GM21515 (cell line): ENCODE data around the gene ROBO3.

Experiments
- ATAC-seq: cut with Tn5 transposase; IDR thresholded peaks from one replicate; pipeline ENCODE4 v1.9.1; 2021; ENCODE audit not compliant: unreplicated experiment

The ROBO3 gene

GRCh38 chr11:124865181-124865901, at the start of gene ROBO3:
Gene ROBO3, plus strand, starts transcription at chr11:124865432. Its CDS starts 146 bp downstream, at chr11:124865578.
- ATAC-seq = no peak

- no peak for ATAC-seq
Measured at GRCh38 chr11:124817036-124817435, 48.2 kb upstream of the ROBO3 start.

DNA sequence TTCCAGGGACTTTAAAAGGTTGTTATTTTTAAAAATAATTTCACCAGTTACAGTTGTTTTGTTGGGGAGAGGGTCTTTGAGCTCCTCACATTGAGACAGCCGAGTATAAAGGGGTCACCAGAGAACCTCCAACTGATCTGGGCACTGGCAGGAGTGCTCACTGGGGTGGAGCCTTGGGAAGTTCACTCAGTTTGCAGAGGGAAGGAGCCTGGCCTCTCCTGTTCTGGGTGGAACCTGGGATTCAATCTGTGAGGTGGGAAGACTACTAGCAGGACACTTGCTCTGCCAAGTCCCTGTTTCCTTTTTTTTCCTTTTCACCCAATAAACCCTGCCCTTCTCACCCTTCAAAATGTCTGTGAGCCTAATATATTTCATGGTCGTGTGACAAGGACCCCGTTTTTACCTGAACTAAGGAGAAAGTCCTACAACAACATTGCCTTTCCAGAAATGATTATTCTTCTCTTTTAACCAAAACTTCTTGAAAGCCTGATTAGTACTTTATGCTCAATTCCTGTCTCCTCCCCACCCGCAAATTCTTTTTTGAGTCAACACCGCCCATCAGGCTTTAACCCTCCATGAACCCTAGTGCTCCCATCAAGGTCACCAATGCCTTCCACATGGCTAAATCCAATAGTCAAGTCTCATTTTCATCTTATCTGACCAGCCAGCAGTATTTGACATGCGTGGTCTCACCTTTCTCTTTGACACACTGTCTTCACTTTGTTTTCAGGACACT, 43.1 kb upstream of the ROBO3 start:
- no peak for ATAC-seq

- no peak for ATAC-seq
Measured at GRCh38 chr11:124823512-124824376, 41.5 kb upstream of the ROBO3 start.

GRCh38 chr11:124825876-124826275, 39.4 kb upstream of the ROBO3 start:
- no peak for ATAC-seq

DNA sequence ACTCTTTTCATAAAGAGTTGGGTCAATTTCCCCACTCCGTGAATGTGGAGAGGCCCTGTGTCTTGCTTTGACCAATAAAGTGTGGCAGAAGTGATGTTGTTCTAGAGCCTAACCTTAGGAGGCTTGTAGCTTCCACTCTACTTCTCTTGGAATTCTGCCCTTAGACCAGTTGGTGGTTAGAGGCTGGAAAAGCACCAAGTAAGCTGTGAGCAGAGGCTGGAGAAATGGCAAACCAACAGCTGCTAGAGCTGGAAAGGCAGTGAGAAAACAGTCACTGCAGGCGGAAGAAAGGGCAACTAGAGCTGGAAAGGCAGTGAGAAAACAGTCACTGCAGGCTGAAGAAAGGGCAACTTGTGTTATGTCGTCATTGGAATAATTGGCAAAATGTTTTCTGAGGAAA, 35.2 kb upstream of the ROBO3 start:
- no peak for ATAC-seq

GRCh38 chr11:124830749-124831148, 34.5 kb upstream of the ROBO3 start:
- ATAC-seq = no peak

- no peak for ATAC-seq
Measured at GRCh38 chr11:124831897-124832296, 33.3 kb upstream of the ROBO3 start.

DNA sequence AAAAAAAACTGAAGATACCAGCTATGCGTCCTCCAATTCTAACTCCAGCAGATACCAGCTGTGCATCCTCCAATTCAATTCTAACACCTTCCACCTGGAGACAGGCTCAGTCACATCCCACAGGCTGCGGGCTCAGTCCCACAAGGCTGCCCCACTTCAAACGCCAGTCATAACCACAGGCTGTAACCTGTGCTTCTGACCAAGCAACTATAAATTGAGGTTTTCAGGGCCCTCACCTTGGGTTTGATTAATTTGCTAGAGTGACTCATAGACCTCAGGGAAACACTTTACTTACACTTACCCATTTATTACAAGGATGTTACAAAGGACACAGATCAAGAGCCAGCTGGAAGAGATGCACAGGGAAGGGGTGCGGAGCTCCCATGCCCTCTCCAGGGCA, 32.7 kb upstream of the ROBO3 start:
- ATAC-seq = no peak

GRCh38 chr11:124834526-124835180, 30.6 kb upstream of the ROBO3 start:
- ATAC-seq = no peak

DNA sequence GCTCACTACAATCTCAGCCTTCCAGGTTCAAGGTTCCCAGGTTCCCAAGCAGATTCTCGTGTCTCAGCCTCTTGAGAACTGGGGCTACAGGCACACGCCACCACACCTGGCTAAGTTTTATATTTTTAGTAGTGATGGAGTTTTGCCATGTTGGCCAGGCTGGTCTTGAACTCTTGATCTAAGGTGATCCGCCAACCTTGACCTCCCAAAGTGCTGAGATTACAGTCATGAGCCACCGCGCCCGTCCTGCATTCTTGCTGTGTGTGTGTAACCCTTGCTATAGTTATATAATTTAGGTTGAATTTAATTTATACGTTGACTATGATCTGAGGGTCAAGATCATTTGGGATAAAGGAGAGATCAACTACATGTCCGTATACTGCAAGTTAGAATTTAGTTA, 29.3 kb upstream of the ROBO3 start:
- no peak for ATAC-seq

DNA sequence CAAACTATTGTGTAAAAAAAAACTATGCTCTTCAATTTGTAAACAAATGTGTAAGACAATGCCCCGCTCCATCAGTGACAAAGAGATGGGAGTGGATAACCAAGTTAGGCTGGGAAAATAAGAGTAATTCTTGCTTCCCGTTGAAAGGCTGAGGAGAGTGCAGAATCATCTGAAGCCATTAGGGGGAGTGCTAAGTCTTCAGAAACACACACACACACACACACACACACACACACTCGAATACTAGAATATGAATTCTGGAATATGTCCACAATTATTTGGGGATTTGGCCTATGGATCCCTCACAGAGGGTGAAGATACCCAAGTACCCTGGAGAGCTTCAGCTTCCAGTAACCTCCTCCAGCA, 27.8 kb upstream of the ROBO3 start:
- ATAC-seq = no peak

DNA sequence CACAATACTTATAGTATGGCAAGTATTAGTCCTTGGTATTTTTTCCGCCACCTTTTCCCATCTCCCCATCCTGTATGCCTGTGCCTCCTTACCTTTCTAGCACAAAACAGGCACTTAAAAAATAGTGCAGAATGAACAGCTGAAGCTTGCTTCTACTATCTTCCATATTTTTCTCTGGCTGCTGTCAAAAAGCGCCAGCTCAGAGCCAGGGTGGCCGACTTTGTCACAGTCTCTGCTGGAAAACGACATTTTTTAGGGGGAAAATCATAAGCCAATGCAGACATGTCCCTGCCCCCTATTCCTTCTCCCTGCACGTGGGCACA, 26.5 kb upstream of the ROBO3 start:
- ATAC-seq = no peak

GRCh38 chr11:124839128-124839971, 25.9 kb upstream of the ROBO3 start:
- ATAC-seq = no peak

DNA sequence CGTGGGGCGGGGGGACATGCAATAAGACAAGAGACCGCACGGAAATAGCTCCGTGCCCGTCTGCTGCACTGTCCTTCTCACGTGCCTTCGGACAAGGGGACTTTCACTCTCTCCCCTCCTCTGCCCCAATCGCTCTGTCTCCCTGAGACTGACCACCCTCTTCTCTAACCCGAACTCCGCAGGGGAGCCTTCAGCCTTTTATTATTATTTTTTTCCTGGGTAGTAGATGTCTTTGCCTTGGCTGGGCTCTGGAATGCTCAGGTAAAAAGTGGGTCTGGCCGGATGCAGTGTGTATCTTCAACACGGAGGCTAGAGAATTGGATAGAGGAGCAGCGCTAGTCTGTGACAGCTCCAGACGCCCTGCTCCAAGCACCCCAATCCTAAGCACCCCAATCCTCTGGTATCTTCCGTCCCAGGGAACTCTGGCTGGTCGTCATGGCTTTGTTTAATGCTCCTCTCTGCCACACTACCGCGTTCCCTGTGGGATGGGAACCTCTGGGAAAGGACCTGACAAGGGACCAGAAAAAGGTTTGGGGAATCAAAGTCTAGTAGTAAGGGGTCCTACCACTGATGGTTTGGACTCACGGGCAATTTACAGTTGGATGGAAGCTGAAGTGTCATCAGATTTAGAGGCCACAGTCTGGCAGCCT, 25.1 kb upstream of the ROBO3 start:
- no peak for ATAC-seq

DNA sequence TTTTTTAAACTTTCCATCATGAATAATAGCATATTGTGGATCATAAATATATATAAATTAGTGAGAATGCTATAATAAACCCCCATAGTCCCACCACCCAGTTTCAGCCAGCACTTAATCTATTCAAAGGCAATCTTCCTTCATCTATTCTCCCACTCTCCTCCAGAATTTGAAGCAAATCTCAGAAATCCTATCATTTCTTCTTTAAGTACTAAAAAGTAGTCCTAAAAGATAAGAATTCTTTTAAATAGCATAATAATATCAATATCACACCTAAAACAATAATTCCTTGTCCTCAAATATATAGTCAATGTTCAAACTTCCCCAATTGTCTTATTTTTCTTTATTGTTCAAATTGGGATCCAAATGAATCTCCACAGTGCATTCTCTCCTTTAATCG, 24.6 kb upstream of the ROBO3 start:
- no peak for ATAC-seq

DNA sequence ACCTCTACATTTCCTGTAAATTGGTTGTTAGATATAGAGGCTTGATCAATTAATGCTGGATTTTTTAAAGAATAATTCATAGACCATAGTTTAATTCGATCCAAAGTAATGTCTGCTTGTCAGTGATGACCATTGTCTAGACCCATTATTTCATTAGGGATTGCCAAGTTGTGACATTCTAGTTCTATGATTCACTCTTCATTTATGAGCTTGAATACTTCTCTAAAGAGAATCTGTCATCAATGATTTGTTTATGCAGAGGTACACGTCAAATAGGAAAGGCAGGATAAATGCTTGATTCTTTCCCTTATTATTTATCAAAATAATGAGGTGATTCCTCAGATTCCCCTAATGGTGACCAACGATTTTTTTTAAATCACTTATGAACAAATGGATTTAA, 24.0 kb upstream of the ROBO3 start:
- ATAC-seq = no peak

DNA sequence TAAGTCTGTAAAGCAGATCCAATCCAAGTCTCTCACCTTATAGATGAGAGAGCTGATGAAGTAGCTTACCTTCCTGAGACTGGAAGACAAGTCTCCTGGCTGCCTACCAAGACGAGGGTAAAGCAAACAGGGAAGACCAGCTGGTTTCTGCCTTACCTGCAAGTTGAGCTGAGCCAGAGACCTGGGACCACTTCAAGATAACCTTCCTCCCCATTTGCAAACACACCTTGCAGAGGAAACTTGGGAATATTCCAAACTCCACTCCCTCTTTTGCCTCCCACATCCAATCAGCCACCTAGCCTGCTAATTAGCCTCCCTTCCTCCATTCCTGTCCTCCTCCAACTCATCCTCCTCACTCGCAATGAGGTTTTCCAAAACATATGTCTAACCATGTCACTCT, 23.4 kb upstream of the ROBO3 start:
- no peak for ATAC-seq

GRCh38 chr11:124842305-124842704, 22.9 kb upstream of the ROBO3 start:
- ATAC-seq = no peak

DNA sequence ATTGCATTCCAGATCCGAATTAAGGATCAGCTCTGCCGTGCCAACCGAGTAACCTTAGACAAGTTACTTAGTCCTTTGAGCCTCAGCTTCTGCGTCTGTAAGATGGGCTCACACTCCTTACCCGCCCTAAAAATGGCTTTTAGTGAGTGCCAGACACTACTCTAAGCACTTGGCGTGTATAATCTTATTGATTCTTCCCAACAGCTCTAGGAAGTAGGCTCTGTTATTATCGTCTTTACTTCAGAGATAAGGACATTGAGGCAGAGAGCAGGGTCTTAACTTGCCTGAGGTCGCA, 21.7 kb upstream of the ROBO3 start:
- no peak for ATAC-seq
